Cortex of kidney (tissue), 1 donor: Measurements from ENCODE around the gene USP47.

Experiments used
- DNase-seq: peaks from one replicate; lab custom pipeline; 2025; lab: John Stamatoyannopoulos, UW

The USP47 gene

DNA sequence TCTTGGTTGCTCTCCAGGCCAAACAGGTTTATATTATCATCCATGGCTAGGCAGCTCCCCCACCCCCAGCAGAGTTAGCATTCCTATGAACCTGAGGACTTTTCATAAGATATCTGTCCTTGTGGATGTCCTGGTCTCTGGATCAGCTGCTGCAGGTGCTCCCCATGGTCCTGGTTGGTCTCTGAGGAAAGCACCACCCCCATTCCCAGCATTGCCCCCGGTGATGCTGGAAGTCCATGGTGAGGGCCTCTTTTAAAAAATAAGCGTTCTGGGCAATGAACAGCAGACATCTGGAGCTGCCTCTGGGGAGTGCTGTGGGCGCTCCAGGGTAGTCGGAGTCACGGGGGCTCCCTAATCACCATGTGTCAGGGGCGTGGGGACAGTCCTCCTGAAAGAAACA, 140.1 kb downstream of the USP47 start:
- DNase-seq: no peak

DNA sequence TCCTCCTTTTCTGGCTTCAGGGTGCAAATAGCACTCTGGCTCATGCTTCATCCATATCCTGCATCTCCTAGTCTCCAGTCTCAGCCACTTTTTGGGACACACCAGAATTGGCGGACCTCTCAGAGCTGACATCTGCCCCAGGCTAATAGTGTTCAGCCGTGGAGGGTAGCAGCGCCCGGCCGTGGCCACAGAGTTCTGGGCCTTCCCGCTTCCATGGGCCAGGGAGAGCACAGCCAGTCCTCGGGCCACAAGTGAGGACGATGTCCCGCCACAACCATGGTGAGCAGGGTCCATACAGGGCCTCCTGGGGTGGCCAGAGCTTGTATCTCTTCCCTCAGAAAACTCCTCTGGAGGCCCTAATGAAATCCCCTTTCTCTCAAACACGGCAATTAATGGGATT, 140.7 kb downstream of the USP47 start:
- DNase-seq: no peak

DNA sequence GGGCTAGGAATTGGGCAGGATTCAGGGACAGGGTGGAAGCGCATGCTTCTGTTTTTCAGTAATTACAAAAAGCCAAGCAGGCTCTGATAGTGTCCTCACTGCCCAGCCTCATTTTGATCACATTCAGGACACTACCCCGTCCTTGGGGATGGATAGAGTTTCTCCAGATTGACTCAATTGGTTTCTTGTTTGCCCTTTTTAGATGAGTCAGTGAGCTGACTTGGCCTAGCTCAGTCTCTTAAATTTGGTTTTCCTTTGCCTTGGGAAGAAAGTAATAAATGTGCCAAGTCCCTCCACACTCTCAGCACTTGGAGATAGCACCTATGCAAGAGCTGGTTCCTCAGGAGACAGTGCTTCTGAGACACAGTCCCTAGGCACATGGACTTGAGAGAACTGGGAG, 141.2 kb downstream of the USP47 start:
- no peak for DNase-seq

DNA sequence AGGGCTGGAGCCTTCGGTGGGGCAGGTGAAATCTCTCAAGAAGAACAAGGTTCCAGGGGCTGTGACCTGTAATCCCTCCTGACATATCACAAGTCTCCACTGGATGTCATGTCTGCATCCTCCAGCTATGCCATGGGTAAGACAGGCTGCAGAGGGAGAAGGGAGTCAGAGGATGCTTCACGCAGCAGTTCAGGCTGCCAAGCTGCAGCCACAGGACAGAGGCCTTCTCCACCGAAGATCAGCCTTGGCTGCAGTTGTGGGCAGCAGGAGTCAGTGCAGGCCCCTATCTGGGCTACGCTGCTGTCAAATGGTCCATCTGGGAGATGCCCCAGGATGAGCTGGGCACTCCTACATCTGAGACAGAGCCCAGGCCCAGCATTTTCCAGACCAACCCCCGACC, 141.7 kb downstream of the USP47 start:
- DNase-seq: no peak

DNA sequence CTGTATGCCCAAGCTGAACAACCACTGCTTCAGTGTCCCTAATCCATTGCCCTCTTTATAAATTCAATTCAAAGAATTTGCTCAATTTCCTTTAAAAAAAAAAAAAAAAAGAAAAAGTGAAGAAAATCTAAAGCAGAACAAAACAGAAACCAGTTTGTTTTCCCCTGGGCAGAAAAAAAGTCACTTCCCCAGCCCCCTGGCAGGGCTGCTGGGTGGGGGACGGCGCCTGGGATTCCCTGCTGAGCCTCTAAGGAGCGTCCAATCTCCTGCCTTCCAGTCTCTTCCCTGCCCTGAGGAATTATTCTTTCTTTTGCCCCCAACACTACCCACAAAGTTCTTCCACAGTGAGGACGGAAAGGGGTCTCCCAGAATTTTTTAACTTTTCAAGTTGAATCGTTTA, 142.8 kb downstream of the USP47 start:
- no peak for DNase-seq

DNA sequence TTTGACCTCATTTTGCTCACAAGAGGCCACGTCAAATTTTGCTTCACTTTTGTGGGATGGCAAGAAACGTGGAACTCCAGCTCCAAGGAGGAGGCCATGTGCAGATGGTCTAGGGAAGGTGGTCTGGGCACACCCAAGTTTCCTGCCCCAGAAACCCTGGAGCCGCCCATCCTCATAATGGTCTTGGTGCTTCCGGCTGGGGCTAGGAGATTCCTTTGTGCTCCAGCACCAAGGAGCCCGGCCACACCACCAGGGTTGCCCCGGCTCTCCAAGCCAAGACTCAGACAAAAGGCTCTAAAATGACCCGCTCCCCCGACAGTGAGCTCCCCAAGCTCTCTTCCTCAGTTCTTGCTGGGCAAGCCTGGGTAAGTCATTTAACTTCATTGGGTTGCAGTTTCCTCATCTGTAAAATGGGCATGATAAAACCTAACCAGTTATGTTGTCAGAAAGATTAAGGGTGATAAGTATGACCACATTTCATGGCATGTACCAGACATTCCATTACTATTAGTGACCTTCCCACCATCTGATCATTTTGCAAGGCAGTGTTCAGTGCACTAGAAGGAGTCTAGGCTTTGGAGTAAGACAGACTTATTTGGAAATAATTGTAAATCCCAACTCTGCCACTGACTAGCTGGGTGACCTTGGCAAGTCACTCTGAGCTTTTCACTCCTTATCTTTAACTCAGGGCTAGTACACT, 143.4 kb downstream of the USP47 start:
- no peak for DNase-seq

DNA sequence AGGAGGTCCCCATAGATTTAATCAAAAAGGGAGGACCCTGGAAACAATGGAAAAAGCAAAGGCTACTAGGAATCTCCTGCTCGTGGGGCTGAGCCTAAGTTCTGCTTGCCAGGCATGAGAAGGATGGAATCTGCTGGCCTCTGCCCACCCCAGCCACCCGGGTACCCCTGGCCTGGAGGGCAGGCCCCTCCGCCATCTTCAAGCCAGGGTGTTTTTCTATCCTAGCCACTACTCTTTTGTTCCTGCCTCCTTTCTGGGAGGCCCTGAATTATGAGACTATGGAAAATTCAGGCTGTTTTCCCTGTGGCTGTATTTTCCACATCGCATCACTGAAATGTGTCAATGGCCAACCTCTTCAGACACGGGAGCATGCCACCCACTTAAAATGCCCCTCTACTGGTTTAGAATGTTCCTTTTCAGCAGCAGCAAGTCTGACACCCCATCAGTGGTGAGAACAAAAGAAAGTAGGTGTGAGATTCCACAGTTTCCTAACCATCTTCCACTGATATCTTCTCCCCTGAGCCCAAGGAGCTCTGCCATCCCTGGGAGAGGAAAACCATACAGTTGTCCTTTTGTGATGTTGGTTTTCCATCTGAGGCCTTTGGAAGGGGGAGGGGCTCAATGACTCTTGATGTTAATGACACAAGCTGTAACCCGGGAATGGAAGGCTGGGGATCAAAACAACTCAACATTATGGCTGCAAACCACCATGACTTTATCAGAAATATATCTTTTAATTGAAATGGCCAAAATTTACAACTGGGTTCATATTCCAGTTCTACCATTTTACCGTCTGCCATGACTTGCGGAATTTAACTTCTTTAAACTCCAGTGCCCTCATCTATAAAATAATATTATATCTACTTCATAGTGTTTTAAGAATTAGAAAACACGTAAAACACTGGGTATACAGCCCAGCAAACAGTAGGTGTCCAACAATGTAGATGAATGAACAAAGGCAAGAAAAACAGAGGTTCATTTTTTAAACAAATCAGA, 144.5 kb downstream of the USP47 start:
- no peak for DNase-seq

DNA sequence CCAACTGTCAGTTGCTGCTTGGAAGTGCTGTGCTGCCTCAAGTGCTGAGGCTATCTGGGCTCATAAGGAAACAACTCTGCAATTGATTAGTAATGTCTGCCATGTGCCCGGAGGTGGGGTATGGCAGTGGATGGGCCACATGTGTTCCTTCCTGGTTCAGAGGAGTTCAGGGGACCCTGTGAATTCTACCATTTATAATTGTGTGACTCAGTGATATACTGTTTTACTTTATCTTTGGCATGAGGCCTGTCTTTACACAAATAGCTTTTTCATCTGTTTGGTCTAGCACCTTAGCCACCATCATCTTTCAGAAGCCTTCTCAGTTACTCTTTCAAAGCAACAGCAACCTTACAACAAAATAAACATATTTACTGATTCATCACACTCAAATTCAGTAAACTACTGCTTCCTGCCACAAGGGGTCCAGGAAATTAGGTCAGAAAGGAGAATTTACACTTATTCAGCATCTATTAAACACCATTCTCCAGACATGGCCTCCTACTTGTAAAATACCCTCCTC, 145.8 kb downstream of the USP47 start:
- no peak for DNase-seq

DNA sequence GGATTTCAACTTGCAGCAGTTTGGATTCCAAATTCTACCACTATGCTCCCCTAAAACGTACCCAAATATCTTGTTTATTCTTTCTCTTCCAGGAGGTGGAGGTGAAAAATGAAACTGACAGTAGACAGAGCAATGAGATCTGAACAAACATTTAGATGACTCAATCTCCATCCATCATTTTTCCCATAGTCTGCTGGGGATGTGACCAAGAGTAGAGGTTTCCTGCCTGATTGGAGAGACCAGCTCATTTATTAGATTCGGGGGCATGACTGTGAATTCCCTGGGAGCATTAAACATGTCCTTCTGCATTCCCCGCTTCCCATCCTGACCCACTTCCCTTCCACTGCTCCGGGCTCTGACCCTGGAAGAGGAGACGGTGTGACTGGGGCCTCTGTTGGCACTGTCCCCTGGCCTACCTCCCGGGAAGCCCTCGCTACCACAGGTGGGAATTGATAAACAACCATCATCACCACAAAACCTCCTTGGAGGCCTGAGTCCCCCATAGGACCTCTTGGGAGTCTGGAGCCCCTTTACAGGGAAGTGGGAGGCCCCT, 146.4 kb downstream of the USP47 start:
- DNase-seq: no peak

DNA sequence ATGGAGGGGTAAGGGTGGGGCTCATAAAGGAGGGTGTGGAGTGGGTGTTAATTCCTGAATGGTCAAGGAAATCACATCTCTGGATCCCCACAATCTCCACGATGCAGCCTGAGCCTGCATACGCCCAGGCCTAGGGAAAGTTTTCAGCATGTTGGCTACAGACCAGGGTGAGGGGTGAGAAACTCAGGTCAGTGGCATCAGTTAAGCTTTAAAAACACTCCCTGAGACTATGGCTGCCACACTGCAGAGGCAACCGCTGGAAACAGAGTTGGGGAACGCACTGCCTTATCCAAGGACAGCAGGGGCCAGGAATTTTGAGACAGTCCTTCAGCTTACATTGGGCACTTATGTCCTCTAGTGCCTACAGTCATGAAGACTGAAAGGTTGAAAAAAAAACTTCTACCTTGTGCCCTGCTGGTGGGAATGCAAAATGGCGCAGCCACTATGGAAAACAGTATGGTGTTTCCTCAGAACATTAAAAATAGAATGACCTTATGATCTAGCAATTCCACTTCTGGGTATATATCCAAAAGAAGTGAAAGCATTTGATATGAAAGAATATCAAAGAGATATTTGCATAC, 147.0 kb downstream of the USP47 start:
- DNase-seq: no peak

DNA sequence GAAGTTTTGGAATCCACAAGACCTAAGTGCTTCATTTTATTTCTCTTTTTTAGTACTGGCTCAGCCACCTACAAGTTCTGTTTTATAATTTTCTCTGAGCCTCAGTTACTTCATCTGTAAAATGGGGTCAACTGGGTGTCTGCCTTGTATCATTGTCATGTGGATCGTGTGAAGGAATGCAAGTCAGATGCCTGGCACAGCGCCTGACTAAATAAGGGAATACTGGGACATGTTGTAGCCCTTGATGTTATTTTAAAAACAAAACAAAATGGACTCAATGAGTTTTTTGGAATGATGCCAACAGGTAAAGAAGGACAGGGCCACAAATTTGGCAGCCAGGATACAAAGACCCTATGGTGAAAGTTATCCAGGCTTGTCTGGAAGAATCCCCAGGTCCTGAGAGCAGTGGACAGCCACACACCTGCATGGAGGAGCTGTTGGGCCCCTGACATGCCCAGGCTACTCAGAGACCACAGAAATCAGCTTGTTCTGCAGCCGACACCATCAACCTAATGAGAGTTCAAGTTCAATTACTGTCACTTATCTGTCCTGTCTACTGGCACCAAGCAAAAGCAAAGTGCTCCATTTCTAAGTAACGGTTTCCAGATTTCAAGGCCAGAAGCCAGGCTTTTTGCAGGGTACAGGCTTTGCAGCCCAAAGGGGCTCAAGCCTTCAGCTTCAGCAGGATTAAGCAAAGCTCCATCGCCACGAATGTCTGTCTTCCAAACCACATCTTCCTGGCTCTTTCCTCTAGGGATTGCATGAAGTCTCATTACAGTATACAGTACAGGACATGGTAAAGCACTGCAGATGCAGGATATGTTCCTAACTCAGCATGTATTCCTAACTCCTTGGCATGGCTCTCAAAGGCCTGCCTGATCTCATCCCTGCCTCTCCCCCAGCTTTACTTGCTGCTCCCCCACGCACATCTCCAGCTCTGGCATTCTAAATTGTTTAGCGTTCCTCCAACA, 148.3 kb downstream of the USP47 start:
- no peak for DNase-seq

DNA sequence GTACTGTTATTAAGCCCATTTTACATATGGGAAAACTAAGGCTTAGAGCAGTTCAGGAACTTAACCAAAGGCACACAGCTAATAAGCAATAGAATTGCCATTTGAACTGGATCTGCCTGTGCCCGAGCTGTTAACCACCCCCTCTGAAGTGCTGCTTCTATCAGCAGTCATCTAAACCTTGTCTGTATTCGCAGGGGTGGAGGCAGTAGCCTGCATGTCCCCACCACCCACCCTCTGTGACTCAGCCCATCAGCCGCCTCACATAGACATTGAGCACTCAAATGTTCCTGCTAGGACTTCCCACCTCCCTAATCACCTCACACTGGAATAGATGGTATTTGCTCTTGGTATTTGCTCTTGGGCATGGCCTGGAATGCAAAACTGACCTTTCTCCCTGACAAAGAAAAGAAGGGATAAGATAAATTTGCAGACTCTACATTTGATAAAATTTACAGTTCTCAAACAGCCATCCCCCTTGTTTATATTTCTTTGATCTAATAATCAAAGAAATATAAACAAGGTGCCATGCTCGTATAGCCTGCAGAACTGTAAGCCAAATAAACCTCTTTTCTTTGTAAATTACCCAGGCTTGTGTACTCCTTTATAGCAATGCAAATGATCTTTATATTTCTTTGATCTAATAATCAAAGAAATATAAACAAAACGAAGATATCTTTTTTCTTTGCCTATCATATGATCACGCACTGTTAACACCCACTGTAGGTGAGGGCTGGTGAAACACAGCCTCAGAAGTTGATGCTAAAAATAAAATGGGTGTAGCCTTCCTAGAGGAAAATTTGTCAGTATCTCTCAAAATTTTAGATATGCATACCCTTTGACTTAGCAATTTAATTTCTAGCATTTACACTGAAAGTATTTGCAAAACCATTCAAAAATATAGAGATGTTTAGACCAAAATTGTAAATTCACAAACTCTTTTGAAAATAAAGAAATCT, 150.8 kb downstream of the USP47 start:
- DNase-seq: no peak

DNA sequence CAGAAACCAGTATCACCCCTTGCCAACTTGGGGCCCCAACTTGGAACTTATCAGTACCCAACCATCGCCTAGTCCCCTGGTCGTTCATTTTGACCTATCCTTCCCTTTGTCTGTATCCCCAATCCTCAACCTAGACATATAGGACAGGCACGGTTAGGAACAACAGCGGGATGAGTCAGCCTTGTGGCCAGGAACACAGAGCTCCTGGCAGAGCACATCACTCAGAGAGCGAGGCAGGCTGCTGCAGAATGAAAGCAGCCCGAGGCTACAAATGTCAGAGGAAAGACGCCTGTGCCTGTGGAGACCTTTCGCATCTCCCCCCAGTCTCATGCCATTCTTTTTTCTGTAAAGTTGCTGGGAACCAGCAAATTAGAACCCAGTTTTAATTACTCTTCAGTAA, 152.1 kb downstream of the USP47 start:
- no peak for DNase-seq

DNA sequence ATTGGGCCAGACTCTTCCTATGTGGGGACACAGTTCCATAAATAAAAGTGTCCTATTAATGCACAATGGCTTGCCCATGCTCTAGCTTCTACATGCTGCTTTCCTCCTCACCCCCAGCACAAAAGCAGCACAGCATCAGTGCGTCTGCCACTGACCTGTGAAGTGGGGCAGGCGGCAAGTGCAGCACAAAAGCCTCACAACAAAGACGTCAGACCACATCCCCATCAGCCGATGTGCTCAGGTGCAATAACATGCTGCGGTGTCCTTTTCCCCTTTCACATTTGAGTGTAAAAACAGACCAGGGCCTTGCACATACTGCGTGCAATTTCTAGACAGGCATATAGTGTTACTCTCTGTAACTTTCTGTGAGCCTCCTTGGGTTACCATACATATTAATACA, 153.8 kb downstream of the USP47 start:
- no peak for DNase-seq

DNA sequence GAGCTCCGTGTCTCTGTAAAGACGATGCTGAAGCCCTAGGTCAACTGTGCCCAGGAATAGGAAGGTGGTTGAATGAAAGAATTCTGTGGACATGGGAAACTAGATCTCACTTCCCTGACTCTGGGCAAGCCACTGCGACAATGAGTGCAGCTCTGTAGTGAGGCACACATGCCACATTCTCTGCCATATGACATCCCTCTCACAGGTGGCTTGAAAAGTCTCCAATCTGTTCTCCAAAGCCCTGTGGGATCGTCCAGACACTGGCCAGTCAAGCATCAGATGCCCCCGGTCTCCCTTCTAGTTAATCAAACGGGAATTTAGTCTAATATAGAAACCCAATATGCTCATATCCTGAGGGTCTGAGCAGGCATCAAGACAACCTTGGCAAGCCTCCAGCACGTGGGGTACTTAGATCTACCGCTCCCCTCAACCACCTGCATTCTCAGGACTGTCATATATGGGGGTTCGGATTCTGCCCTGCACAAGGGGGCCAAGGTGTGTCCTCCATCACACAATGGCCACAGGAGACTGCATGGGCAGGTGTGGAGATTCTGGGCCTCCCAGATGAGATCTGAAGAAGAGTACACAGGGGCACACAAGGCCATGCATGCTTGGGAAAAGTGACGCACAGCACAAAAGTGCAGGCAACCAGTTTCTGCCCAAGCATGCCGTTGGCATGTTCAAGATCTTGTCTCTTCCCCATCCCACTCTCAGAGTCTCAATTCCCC, 154.7 kb downstream of the USP47 start:
- DNase-seq: no peak

DNA sequence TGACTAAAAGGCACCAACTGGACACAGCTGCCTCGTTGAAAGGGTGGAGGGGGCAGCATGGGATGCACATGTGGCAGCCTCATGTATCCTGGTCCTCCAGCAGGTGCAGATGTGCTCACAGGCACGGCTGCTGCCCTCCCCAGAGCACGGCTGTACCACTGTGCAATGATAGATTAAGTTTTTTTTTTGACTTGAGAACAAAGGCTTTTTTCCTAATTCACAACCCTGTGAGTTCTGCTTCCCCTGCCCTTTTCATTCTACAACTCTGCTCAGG, 155.2 kb downstream of the USP47 start:
- DNase-seq: no peak

DNA sequence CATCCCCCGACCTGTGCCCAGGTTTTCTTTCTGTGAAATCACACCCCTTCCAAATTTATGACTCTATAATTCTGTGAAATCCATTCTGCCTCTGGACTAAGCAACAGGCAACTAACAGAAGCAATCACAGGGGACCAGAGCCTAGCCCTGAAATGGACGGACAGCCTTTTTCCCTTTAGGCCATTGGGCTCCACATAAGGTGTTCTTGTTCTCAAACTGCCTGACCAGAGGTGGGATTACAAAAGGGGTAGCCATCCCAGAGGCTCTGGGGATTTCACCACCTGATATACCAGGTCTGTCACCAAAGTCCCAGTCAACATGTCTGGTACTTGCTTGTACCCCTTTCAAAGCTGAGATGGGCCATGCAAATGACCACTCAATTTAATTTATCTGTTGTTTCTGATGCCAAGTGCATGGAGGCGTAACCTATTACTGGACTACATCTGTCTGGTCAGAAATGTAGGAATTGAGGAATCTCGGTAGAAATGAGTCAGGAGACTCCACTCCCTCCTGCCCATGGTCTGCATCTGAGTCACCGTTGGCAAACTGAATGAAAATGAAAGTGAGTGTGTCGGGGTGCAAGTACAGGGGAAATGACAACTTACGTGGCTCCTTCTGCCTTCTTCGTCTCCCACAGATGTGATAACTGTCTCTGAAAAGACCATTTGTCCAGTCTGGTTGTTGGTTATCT, 156.5 kb downstream of the USP47 start:
- no peak for DNase-seq

DNA sequence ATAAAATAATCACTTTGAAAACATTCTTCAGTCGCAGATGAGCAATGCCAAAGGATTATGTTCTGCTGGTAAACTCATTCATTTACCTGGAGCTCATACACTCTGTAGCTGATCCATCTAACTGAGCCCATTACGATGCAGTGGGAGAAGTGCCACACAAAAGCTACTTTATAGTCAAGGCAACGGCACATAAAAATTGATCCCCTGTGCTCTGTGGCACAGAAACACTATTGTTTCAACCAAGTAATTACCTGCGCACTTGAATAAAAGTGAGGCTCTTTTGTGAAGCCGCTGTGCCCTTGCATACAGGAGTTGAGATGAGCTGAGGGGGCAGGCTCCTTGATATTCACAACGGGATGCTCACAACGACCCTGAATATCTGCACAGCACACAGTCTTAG, 159.4 kb downstream of the USP47 start:
- no peak for DNase-seq

DNA sequence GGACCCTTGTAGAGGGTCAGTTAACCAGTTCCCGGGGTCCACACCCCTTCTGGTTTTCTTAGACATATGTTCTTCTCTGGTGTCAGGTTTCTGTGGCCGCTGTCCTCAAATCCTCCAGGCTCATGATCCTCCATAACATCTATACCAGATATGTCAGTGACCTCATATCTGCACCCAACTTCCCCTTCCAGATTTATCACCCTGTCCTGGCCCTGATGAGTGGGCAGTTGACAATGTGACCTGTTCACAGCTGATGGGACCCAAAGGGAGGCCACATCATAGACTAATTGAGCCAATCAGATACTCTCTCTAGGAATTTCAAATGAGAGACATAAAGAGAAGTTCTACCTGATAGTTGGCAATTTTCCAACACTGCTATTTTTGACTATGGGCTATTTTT, 161.6 kb downstream of the USP47 start:
- DNase-seq: no peak
